GM12878 (cell line): ENCODE data around the gene TOR1B. TPM values are rescaled to one million over a fixed set of nuclear protein-coding genes. Genes with fewer than 3 reads are reported as not detected.
A peak's percentile ranks its signal among the peaks of the same experiment; 100 is the strongest.

Source experiments
- ATF2 ChIP-seq: IDR thresholded peaks from 2 replicates; pipeline ENCODE4 v1.6.1; 2012; ENCODE audit warnings: low read length, inconsistent platforms
- CBX5 ChIP-seq: sonication (generic); IDR thresholded peaks from 2 replicates; pipeline ENCODE4 v1.6.1; 2016; ENCODE audit warnings: low read depth, moderate library complexity, mild to moderate bottlenecking, inconsistent platforms
- CHD2 ChIP-seq: IDR thresholded peaks from 2 replicates; pipeline ENCODE4 v1.6.1; 2011; ENCODE audit warnings: low read depth, low read length, improper control_type of control experiment, borderline replicate concordance
- DPF2 ChIP-seq: fragments of 450-650 bp; IDR thresholded peaks from 2 replicates; pipeline ENCODE4 v1.6.1; 2017; ENCODE audit warnings: mild to moderate bottlenecking
- ETV6 ChIP-seq, 2 experiments: fragments of 450-650 bp in 1 of 2; IDR thresholded peaks in 1 of 2; conservative IDR thresholded peaks in 1 of 2; 2 replicates each; pipeline ENCODE4 v1.6.1; 2014; ENCODE audit warnings: antibody characterized with exemption in 1 of 2, borderline replicate concordance in 1 of 2, low read depth in 1 of 2, mild to moderate bottlenecking in 1 of 2, moderate library complexity in 1 of 2
- HCFC1 ChIP-seq: fragments of 150-350 bp; IDR thresholded peaks from 2 replicates; pipeline ENCODE4 v1.6.1; 2014; ENCODE audit warnings: low read length
- IKZF1 ChIP-seq: fragments of 450-650 bp; conservative IDR thresholded peaks from 2 replicates; pipeline ENCODE4 v1.6.1; 2017; ENCODE audit warnings: antibody characterized with exemption, mild to moderate bottlenecking
- IRF5 ChIP-seq: fragments of 450-650 bp; IDR thresholded peaks from 2 replicates; pipeline ENCODE4 v1.6.1; 2017; ENCODE audit warnings: borderline replicate concordance
- NBN ChIP-seq: fragments of 450-650 bp; IDR thresholded peaks from 2 replicates; pipeline ENCODE4 v1.6.1; 2016
- NFIC ChIP-seq: IDR thresholded peaks from 2 replicates; pipeline ENCODE4 v1.6.1; 2012; ENCODE audit warnings: low read depth, mild to moderate bottlenecking, inconsistent platforms, low read length, moderate library complexity
- PAX5 ChIP-seq: IDR thresholded peaks from 2 replicates; pipeline ENCODE4 v1.6.1; 2011; ENCODE audit warnings: low read depth, low read length, borderline replicate concordance
- RELB ChIP-seq: fragments of 450-650 bp; IDR thresholded peaks from 2 replicates; pipeline ENCODE4 v1.6.1; 2017; ENCODE audit warnings: low read depth, mild to moderate bottlenecking, moderate library complexity
- SREBF1 ChIP-seq: IDR thresholded peaks from 2 replicates; pipeline ENCODE4 v1.6.1; 2012; ENCODE audit warnings: mild to moderate bottlenecking, low read length
- SREBF2 ChIP-seq: IDR thresholded peaks from 2 replicates; pipeline ENCODE4 v1.6.1; 2012; ENCODE audit warnings: mild to moderate bottlenecking, low read length
- SRF ChIP-seq, 2 experiments: IDR thresholded peaks; 2 replicates each; pipeline ENCODE4 v1.6.1; 2011; ENCODE audit warnings: low read depth in 2 of 2, low read length in 2 of 2, mild to moderate bottlenecking in 1 of 2, moderate library complexity in 1 of 2
- SUPT20H ChIP-seq: IDR thresholded peaks from 2 replicates; pipeline ENCODE4 v1.6.1; 2011; ENCODE audit warnings: low read depth, mild to moderate bottlenecking, low read length, moderate library complexity, borderline replicate concordance; ENCODE audit not compliant: control insufficient read depth
- TAF1 ChIP-seq: IDR thresholded peaks from 2 replicates; pipeline ENCODE4 v1.6.1; 2011; ENCODE audit warnings: mild to moderate bottlenecking, low read depth, low read length, borderline replicate concordance
- TCF7 ChIP-seq: IDR thresholded peaks from 2 replicates; pipeline ENCODE4 v1.6.1; 2014; ENCODE audit warnings: antibody characterized with exemption, borderline replicate concordance
- YY1 ChIP-seq: IDR thresholded peaks from 2 replicates; pipeline ENCODE4 v1.6.1; 2011; ENCODE audit warnings: low read depth, mild to moderate bottlenecking, low read length
- ZNF384 ChIP-seq: IDR thresholded peaks from 2 replicates; pipeline ENCODE4 v1.6.1; 2012; ENCODE audit warnings: low read depth, mild to moderate bottlenecking, low read length, improper control_type of control experiment, borderline replicate concordance
- polyA plus RNA-seq, 11 experiments: library from polyadenylated mRNA; depleted of rRNA in 4 of 11; unstranded in 6 of 11; stranded (reverse) in 5 of 11; fragments of >200 nt; fragmentation: Nextera tagmentation in 4 of 11; fragmentation: Illumina TruSeq in 1 of 11; extraction: Ambion mirVana in 4 of 11; extraction: Trizol in 1 of 11; gene quantifications; 1 replicate in 1 of 11; 2 replicates in 10 of 11; pipeline versions ENCODE4 v1.2.1 to v1.2.3, GENCODE V29; 2011 to 2016; ENCODE audit warnings: inconsistent platforms in 2 of 11, missing spikeins in 2 of 11, low read depth in 1 of 11
- total RNA-seq, 4 experiments: library from RNA; depleted of rRNA in 3 of 4; stranded (reverse); fragments of >200 nt in 3 of 4; fragmentation: Illumina TruSeq in 1 of 4; extraction: Trizol in 1 of 4; gene quantifications; 2 replicates each; pipeline versions ENCODE4 v1.2.1 to v1.2.3, GENCODE V29; 2013 to 2021
- TF ChIP-seq, protein P1 (sequence below): IDR thresholded peaks from 2 replicates; pipeline ENCODE4 v1.6.1; 2011; ENCODE audit warnings: borderline replicate concordance, low read depth, mild to moderate bottlenecking, moderate library complexity, low read length; ENCODE audit not compliant: insufficient read depth, poor library complexity, severe bottlenecking
- TF ChIP-seq, protein P2 (sequence below): IDR thresholded peaks from 2 replicates; pipeline ENCODE4 v1.6.1; 2012; ENCODE audit warnings: low read depth, low read length, improper control_type of control experiment
- TF ChIP-seq, protein P3 (sequence below): IDR thresholded peaks from 2 replicates; pipeline ENCODE4 v1.6.1; 2011; ENCODE audit warnings: borderline replicate concordance, low read depth, mild to moderate bottlenecking, moderate library complexity, mixed read lengths, low read length; ENCODE audit not compliant: insufficient read depth; ENCODE audit errors: extremely low read length

TOR1B gene
- total and polyA plus RNA-seq, 10 of the 15 experiments (the other 5 are each of a cell fraction or from before 2014, with no cell fraction given), result 1.8 to 17.5 (median 9.9) TPM

GRCh38 chr9:129802833-129803675 is at the start of gene TOR1B (continued):
- TF ChIP-seq CHD2, result peak; percentile 58; the same call in 1 of the 2 replicates
- TF ChIP-seq IKZF1, result peak; percentile 93
- TF ChIP-seq, protein P1, sequence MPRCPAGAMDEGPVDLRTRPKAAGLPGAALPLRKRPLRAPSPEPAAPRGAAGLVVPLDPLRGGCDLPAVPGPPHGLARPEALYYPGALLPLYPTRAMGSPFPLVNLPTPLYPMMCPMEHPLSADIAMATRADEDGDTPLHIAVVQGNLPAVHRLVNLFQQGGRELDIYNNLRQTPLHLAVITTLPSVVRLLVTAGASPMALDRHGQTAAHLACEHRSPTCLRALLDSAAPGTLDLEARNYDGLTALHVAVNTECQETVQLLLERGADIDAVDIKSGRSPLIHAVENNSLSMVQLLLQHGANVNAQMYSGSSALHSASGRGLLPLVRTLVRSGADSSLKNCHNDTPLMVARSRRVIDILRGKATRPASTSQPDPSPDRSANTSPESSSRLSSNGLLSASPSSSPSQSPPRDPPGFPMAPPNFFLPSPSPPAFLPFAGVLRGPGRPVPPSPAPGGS, result no peak
- TF ChIP-seq YY1, result peak; percentile 99
- 0 out of 2 replicates have a peak, but pooled peaks have one; percentile 27 for TF ChIP-seq RELB
- TF ChIP-seq SRF (IDR thresholded peaks at IDR 0.05; ENCODE audit: low read depth in 2 of 2, low read length in 2 of 2), result no peak
- peak; percentile 33; the same call in 1 of the 2 replicates for TF ChIP-seq NBN
- no peak for TF ChIP-seq SREBF2
- peak; percentile 86 for TF ChIP-seq HCFC1
- TF ChIP-seq ETV6 (conservative IDR thresholded peaks at IDR 0.05 in 1 of 2, IDR thresholded peaks at IDR 0.05 in 1 of 2; ENCODE audit: borderline replicate concordance in 1 of 2, low read depth in 1 of 2), result no peak
- TF ChIP-seq PAX5, result no peak
- TF ChIP-seq IRF5, result no peak; the same call in 1 of the 2 replicates
- TF ChIP-seq CBX5, result no peak
- TF ChIP-seq SREBF1, result no peak
- TF ChIP-seq, protein P2, sequence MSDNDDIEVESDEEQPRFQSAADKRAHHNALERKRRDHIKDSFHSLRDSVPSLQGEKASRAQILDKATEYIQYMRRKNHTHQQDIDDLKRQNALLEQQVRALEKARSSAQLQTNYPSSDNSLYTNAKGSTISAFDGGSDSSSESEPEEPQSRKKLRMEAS, result peak; percentile 44
- TF ChIP-seq, protein P3, sequence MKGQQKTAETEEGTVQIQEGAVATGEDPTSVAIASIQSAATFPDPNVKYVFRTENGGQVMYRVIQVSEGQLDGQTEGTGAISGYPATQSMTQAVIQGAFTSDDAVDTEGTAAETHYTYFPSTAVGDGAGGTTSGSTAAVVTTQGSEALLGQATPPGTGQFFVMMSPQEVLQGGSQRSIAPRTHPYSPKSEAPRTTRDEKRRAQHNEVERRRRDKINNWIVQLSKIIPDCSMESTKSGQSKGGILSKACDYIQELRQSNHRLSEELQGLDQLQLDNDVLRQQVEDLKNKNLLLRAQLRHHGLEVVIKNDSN, result no peak
- TF ChIP-seq ATF2, result no peak
- TF ChIP-seq ZNF384, result no peak; the same call in 1 of the 2 replicates
- no peak for TF ChIP-seq NFIC
- TF ChIP-seq SUPT20H, result no peak
- TF ChIP-seq DPF2, result peak; percentile 83
- no peak for TF ChIP-seq TCF7
- peak; percentile 76; the same call in 1 of the 2 replicates for TF ChIP-seq TAF1
